DMS79 treated with DMSO at 0.1 percent for 48 hours (cell line): ENCODE measurements around the gene LAMB1.

ENCODE experiments used
- DNase-seq: peaks from one replicate; lab custom pipeline; 2025; lab: John Stamatoyannopoulos, UW

Gene LAMB1

GRCh38 chr7:107998660-107999480, 4.1 kb downstream of the LAMB1 start:
- DNase-seq = no peak

GRCh38 chr7:107998150-107998549, 4.8 kb downstream of the LAMB1 start:
- no peak for DNase-seq

GRCh38 chr7:107996072-107996882, 6.7 kb downstream of the LAMB1 start:
- DNase-seq = no peak

GRCh38 chr7:107995184-107996071, 7.5 kb downstream of the LAMB1 start:
- DNase-seq = peak; percentile 42

- peak; percentile 18 for DNase-seq
These were observed 8.4 kb downstream of the LAMB1 start for GRCh38 chr7:107994421-107995030.

- DNase-seq = no peak
These were observed 9.1 kb downstream of the LAMB1 start for GRCh38 chr7:107993891-107994291.

- DNase-seq = no peak
These were observed 13.2 kb downstream of the LAMB1 start for GRCh38 chr7:107989618-107990373.

GRCh38 chr7:107982918-107983389, 20.0 kb downstream of the LAMB1 start:
- DNase-seq = peak; percentile 93

- DNase-seq = peak; percentile 96
These were observed 20.7 kb downstream of the LAMB1 start for GRCh38 chr7:107982042-107982840.

GRCh38 chr7:107981466-107981865, 21.5 kb downstream of the LAMB1 start:
- peak; percentile 35 for DNase-seq

GRCh38 chr7:107980671-107981190, 22.2 kb downstream of the LAMB1 start:
- no peak for DNase-seq

GRCh38 chr7:107980171-107980570, 22.8 kb downstream of the LAMB1 start:
- DNase-seq = no peak

- DNase-seq = no peak
These were observed 24.0 kb downstream of the LAMB1 start for GRCh38 chr7:107978815-107979408.

- DNase-seq = no peak
These were observed 25.9 kb downstream of the LAMB1 start for GRCh38 chr7:107977048-107977447.

GRCh38 chr7:107976620-107977019, 26.3 kb downstream of the LAMB1 start:
- no peak for DNase-seq

- no peak for DNase-seq
These were observed 27.5 kb downstream of the LAMB1 start for GRCh38 chr7:107975394-107976013.

GRCh38 chr7:107973861-107974260, 29.1 kb downstream of the LAMB1 start:
- no peak for DNase-seq

- no peak for DNase-seq
These were observed 30.0 kb downstream of the LAMB1 start for GRCh38 chr7:107972941-107973376.

GRCh38 chr7:107972075-107972482, 30.9 kb downstream of the LAMB1 start:
- DNase-seq = no peak
